Measurements from ENCODE around the gene RHBDF1.
A peak's percentile ranks its signal among the peaks of the same experiment; 100 is the strongest.

Gene RHBDF1

DNA sequence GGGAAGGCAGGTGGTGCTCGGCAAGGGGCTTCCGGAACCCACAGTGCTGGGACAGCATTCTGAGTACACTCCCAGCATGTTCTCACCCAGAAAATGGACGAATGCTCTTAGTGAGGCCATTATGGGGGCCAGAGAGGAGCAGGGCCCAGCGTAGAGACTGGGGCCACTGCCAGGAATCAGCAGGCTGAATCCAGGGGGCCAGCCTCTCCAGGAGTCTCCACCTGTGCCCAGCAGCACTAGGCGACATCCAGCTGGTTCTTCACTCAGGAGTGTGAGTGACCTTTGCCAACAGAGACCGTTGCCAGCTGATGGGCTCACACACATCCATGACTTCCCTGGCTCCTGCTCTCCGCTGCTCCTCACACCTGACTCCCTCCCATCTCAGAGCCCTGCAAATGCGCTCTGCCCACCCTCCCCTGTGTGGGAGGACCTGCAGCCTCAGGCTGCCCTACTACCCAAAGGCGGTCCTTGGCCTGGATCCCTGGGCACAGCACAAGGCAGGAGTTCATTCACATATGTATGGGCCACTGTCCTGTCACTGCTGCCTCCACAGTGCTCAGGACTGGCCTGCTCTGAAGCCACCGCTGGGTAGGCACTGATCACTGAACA, 5.1 kb downstream of the RHBDF1 start:
- TF ChIP-seq EZH2phosphoT487 (IDR thresholded peaks at IDR 0.05; ENCODE audit: low read depth): no peak
- TF ChIP-seq, protein P1, sequence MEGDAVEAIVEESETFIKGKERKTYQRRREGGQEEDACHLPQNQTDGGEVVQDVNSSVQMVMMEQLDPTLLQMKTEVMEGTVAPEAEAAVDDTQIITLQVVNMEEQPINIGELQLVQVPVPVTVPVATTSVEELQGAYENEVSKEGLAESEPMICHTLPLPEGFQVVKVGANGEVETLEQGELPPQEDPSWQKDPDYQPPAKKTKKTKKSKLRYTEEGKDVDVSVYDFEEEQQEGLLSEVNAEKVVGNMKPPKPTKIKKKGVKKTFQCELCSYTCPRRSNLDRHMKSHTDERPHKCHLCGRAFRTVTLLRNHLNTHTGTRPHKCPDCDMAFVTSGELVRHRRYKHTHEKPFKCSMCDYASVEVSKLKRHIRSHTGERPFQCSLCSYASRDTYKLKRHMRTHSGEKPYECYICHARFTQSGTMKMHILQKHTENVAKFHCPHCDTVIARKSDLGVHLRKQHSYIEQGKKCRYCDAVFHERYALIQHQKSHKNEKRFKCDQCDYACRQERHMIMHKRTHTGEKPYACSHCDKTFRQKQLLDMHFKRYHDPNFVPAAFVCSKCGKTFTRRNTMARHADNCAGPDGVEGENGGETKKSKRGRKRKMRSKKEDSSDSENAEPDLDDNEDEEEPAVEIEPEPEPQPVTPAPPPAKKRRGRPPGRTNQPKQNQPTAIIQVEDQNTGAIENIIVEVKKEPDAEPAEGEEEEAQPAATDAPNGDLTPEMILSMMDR (IDR thresholded peaks at IDR 0.05; ENCODE audit: low read depth, low read length): no peak
- Histone ChIP-seq H3K4me3 (ENCODE audit: low read length) (no peak overlapping the region), H3K4me1 (ENCODE audit: low read length) (no peaks in the 10 kb centered on the region), H4K20me1 (ENCODE audit: insufficient read depth, low read length) (no peaks in the 10 kb centered on the region), H3K27me3 (ENCODE audit: low read depth, low read length) (peaks cover 16% of the 10 kb centered on the region), H3K36me3 (replicated peaks; ENCODE audit: low read depth, low read length) (no peaks in the 10 kb centered on the region), H3K9ac (ENCODE audit: low read length) (no peak overlapping the region), H3K9me3 (ENCODE audit: insufficient read depth, low read length) (no peaks in the 10 kb centered on the region), H3K4me2 (ENCODE audit: low read length) (no peak overlapping the region), H3K27ac (ENCODE audit: low read length) (no peak overlapping the region), H3K79me2 (ENCODE audit: low read length) (no peaks in the 10 kb centered on the region), H2AFZ (ENCODE audit: low read depth, low read length) (no peak overlapping the region)

DNA sequence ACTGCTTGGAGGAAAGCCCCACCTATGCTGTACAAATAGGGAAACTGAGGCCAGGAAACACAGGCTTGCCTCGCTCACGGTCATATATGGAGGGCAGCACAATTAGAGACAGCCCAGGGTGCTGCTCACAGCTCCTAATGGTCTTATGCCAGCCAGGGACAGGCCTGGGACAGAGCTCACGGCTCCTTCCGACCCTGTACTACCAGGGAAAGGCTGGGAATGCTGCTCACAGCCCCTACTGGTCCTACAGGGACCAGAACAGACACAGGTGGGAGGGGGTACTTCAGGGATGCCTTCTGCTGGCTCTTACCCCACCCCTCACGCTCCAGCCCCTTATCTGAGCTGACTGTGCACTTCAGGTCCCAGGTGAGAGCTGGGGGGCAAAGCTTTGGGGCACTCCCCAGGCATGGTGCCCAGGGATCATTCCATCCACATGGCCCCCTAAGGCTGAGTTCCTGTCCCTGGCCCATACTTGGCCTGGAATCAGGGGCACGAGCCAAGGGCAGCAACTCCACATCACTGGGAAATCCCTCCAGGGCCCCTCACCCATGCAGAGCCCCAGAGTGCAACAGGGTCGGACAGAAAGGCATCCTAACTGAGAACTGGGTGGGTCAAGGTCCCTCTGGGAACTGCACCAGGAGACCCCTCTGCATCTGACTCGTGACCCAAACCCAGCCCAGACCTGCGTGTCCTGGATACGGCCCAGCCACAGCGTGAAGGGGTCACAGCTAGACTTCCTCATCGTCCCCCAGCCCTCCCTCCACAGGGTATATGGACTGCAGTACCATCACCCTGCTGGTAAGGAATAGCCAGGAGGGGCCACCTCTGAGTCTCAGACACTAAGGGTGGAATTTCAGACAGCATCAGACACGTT, 5.9 kb downstream of the RHBDF1 start:
- H3K79me2 ChIP-seq (ENCODE audit: low read length): no peaks in the 10 kb centered on the region
- H2AFZ ChIP-seq (ENCODE audit: low read depth, low read length): no peak overlapping the region
- H3K4me2 ChIP-seq (ENCODE audit: low read length): no peak overlapping the region
- H3K4me1 ChIP-seq (ENCODE audit: low read length): no peaks in the 10 kb centered on the region
- TF ChIP-seq EZH2phosphoT487 (IDR thresholded peaks at IDR 0.05; ENCODE audit: low read depth): no peak
- TF ChIP-seq, protein P1 (IDR thresholded peaks at IDR 0.05; ENCODE audit: low read depth, low read length): no peak
- H3K27me3 ChIP-seq (ENCODE audit: low read depth, low read length): peaks cover 11% of the 10 kb centered on the region
- no peaks in the 10 kb centered on the region for H3K9me3 ChIP-seq (ENCODE audit: insufficient read depth, low read length)
- H3K9ac ChIP-seq (ENCODE audit: low read length): no peak overlapping the region
- no peaks in the 10 kb centered on the region for H4K20me1 ChIP-seq (ENCODE audit: insufficient read depth, low read length)
- no peaks in the 10 kb centered on the region for H3K36me3 ChIP-seq (replicated peaks; ENCODE audit: low read depth, low read length)
- H3K4me3 ChIP-seq (ENCODE audit: low read length): no peak overlapping the region
- no peak overlapping the region for H3K27ac ChIP-seq (ENCODE audit: low read length)

DNA sequence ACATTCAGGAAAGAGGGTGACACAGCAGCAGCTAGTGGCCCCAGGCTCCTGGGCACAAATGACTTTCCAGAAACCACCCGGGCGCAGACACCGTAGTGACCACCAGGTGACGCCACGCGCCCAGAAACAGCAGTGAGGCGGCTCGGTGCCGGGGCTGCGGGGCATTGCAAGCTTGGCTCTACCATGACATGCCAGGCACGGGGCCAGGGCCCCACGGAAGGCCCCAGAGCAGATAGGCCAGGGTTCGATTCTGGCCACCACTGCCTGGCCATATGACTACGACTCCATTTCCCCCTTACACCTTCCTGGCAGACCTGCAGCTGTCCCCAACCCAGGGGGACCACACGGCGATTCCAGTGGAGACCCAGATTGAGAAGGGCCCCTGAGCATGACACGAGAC, 6.7 kb downstream of the RHBDF1 start:
- H2AFZ ChIP-seq (ENCODE audit: low read depth, low read length): no peak overlapping the region; the same call in 1 of the 2 replicates
- H3K4me1 ChIP-seq (ENCODE audit: low read length): no peaks in the 10 kb centered on the region
- H3K79me2 ChIP-seq (ENCODE audit: low read length): no peaks in the 10 kb centered on the region
- no peak for TF ChIP-seq EZH2phosphoT487 (IDR thresholded peaks at IDR 0.05; ENCODE audit: low read depth)
- TF ChIP-seq, protein P1 (IDR thresholded peaks at IDR 0.05; ENCODE audit: low read depth, low read length): peak; percentile 99
- no peaks in the 10 kb centered on the region for H3K36me3 ChIP-seq (replicated peaks; ENCODE audit: low read depth, low read length)
- peak overlapping the region; percentile 17; the same call in 1 of the 2 replicates for H3K4me2 ChIP-seq (ENCODE audit: low read length)
- H3K27me3 ChIP-seq (ENCODE audit: low read depth, low read length): 0 out of 2 replicates have a peak, but pooled peaks cover 6% of the 10 kb centered on the region
- H3K27ac ChIP-seq (ENCODE audit: low read length): no peak overlapping the region
- H3K4me3 ChIP-seq (ENCODE audit: low read length): no peak overlapping the region
- H3K9me3 ChIP-seq (ENCODE audit: insufficient read depth, low read length): no peaks in the 10 kb centered on the region
- H3K9ac ChIP-seq (ENCODE audit: low read length): no peak overlapping the region
- no peaks in the 10 kb centered on the region for H4K20me1 ChIP-seq (ENCODE audit: insufficient read depth, low read length)

DNA sequence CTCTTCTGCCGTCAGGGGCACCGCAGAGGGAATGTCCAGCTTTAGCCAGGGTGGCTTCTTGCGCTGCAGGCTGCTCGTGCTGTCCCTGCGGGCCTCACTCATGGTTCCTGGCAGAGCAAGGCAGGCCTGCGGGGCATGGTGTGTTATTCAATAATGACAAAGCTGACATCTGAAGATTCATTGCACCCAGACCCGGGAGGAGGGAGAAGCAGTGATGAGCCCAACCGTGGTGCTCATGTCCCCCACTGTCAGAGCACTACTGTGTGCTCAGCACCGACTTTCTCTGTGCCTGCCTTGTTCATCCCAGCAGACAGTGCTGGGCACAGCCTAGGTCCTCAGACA, 7.5 kb downstream of the RHBDF1 start:
- Histone ChIP-seq H2AFZ (ENCODE audit: low read depth, low read length) (no peak overlapping the region), H3K9ac (ENCODE audit: low read length) (no peak overlapping the region), H3K79me2 (ENCODE audit: low read length) (no peaks in the 10 kb centered on the region), H3K36me3 (replicated peaks; ENCODE audit: low read depth, low read length) (no peaks in the 10 kb centered on the region), H3K9me3 (ENCODE audit: insufficient read depth, low read length) (no peaks in the 10 kb centered on the region), H3K4me1 (ENCODE audit: low read length) (no peaks in the 10 kb centered on the region), H3K4me2 (ENCODE audit: low read length) (no peak overlapping the region), H3K4me3 (ENCODE audit: low read length) (no peak overlapping the region), H3K27ac (ENCODE audit: low read length) (no peak overlapping the region), H3K27me3 (ENCODE audit: low read depth, low read length) (0 out of 2 replicates have a peak, but pooled peaks cover 4% of the 10 kb centered on the region), H4K20me1 (ENCODE audit: insufficient read depth, low read length) (no peaks in the 10 kb centered on the region)
- no peak for TF ChIP-seq EZH2phosphoT487 (IDR thresholded peaks at IDR 0.05; ENCODE audit: low read depth)
- TF ChIP-seq, protein P1 (IDR thresholded peaks at IDR 0.05; ENCODE audit: low read depth, low read length): no peak

Data from OCI-LY3 (cell line).